Stimulated activated CD8-positive, alpha-beta memory T cell treated with anti-CD3 and anti-CD28 coated beads, Interleukin-2, amount 100 ng/mL, for 1 hour (primary cell): Measurements from ENCODE around the gene ZNF816.
"Not testable (repeated sequence)": the region's sequence is repeated elsewhere in the genome, so short reads cannot be mapped to it uniquely, and the experiment has no call there.

ENCODE experiments used
- DNase-seq, 2 donors: peaks; one replicate each; pipeline ENCODE4 v3.0.0-alpha.2; 2020; ENCODE audit warnings: low read depth in 2 of 2

ZNF816 gene

GRCh38 chr19:52924641-52925040, 38.0 kb downstream of the ZNF816 start:
- not testable (repeated sequence) for DNase-seq

- no peak for DNase-seq
Measured at GRCh38 chr19:52923778-52924593, 38.7 kb downstream of the ZNF816 start.

GRCh38 chr19:52922841-52923777, 39.6 kb downstream of the ZNF816 start, which contains the start of gene ZNF888:
Gene ZNF888, minus strand, starts transcription at chr19:52923428. Its CDS starts 5,555 bp downstream, at chr19:52917873.
- DNase-seq, result peak; percentile 69 to 74

DNA sequence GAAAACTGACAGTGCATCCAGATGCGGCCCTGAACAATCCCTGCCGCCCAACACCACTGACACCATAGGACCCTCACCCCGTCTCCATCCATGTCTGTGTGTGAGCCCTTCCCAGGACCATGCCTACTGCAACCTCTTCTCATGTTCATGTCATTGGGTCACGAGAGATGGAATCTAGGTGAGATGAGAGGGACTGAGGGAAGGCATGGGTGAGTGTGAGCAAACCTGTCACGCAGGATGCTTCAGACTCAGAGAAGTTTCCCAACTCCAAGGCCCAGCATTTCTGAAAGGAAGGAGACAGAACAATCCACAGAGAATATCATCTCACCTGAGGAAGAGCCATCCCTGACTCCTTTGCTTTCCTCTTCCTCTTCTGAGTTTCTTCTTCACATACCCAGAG, 45.1 kb downstream of the ZNF816 start:
- DNase-seq, result no peak

- no peak for DNase-seq
Measured at GRCh38 chr19:52910648-52911047, 52.0 kb downstream of the ZNF816 start.

DNA sequence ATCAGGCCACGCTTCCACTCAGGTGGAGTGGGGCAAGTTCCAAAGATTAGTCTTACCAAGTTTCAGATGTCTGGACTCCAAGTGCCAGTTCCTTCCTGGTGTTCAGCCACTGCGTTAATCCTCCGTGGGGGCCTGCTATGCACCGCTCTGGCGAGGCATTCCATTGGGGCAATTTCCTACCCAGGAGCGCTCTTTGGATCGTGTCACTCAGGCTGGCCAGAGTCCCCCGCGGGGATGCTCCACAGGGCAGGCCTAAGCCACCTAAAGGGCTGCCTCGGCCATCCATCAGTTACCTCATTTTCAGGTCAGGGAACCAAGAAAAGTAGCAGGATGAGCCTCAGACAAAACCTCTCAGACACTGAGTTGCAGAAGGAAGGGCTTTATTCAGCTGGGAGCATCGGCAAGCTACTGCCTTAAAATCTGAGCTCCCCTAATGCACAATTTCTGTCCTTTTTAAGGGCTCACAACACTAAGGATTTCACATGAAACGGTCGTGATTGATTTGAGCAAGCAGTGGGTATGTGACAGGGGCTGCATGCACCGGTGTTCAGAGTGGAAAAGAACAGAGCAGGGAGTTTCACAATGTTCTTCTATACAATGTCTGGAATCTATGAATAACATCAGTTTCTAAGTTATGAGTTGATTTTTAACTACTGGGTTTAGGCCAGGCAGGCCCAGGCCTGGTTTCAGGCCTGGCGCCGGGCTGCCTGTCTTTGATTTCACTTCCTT, 58.5 kb downstream of the ZNF816 start:
- not testable (repeated sequence) for DNase-seq

GRCh38 chr19:52901842-52902241, 60.8 kb downstream of the ZNF816 start:
- no peak for DNase-seq
